NB4 (cell line): ENCODE measurements around the gene PLEKHA6.
"Not testable (repeated sequence)": the region's sequence is repeated elsewhere in the genome, so short reads cannot be mapped to it uniquely, and the experiment has no call there.

Source experiments
- MYC ChIP-seq: IDR thresholded peaks from 2 replicates; pipeline ENCODE4 v1.6.1; 2011; ENCODE audit warnings: low read depth, low read length
- POLR2A ChIP-seq: IDR thresholded peaks from 2 replicates; pipeline ENCODE4 v1.6.1; 2011; ENCODE audit warnings: mild to moderate bottlenecking; ENCODE audit not compliant: insufficient read length; ENCODE audit errors: extremely low read depth
- TF ChIP-seq, protein P1 (sequence below): IDR thresholded peaks from one replicate; pipeline ENCODE4 v1.5.1; 2012; ENCODE audit warnings: low read depth, low read length
- TF ChIP-seq, protein P2 (sequence below): IDR thresholded peaks from 2 replicates; pipeline ENCODE4 v1.6.1; 2011; ENCODE audit warnings: low read depth, low read length

DNA sequence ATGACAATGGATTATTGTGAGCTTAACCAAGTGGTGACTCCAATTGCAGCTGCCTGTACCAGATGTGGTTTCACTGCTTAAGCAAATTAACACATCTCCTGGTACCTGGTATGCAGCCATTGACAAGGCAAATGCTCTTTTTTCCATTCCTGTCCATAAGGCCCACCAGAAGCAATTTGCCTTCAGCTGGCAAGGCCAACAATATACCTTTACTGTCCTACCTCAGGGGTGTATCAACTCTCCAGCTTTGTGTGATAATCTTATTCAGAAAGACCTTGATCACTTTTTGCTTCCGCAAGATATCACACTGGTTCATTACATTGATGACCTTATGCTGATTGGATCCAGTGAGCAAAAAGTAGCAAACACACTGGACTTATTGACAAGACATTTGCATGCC, 122.2 kb downstream of the PLEKHA6 start:
- not testable (repeated sequence) for TF ChIP-seq POLR2A, MYC
- TF ChIP-seq, protein P1, sequence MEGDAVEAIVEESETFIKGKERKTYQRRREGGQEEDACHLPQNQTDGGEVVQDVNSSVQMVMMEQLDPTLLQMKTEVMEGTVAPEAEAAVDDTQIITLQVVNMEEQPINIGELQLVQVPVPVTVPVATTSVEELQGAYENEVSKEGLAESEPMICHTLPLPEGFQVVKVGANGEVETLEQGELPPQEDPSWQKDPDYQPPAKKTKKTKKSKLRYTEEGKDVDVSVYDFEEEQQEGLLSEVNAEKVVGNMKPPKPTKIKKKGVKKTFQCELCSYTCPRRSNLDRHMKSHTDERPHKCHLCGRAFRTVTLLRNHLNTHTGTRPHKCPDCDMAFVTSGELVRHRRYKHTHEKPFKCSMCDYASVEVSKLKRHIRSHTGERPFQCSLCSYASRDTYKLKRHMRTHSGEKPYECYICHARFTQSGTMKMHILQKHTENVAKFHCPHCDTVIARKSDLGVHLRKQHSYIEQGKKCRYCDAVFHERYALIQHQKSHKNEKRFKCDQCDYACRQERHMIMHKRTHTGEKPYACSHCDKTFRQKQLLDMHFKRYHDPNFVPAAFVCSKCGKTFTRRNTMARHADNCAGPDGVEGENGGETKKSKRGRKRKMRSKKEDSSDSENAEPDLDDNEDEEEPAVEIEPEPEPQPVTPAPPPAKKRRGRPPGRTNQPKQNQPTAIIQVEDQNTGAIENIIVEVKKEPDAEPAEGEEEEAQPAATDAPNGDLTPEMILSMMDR, result not testable (repeated sequence)
- TF ChIP-seq, protein P2, sequence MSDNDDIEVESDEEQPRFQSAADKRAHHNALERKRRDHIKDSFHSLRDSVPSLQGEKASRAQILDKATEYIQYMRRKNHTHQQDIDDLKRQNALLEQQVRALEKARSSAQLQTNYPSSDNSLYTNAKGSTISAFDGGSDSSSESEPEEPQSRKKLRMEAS, result not testable (repeated sequence)
